Epidermal melanocyte (primary cell): Measurements from ENCODE around the gene CLN5.

Experiments
- DNase-seq: peaks from one replicate; pipeline ENCODE4 v3.0.0; 2011; ENCODE audit warnings: low spot score; ENCODE audit not compliant: insufficient read length

CLN5 gene

DNA sequence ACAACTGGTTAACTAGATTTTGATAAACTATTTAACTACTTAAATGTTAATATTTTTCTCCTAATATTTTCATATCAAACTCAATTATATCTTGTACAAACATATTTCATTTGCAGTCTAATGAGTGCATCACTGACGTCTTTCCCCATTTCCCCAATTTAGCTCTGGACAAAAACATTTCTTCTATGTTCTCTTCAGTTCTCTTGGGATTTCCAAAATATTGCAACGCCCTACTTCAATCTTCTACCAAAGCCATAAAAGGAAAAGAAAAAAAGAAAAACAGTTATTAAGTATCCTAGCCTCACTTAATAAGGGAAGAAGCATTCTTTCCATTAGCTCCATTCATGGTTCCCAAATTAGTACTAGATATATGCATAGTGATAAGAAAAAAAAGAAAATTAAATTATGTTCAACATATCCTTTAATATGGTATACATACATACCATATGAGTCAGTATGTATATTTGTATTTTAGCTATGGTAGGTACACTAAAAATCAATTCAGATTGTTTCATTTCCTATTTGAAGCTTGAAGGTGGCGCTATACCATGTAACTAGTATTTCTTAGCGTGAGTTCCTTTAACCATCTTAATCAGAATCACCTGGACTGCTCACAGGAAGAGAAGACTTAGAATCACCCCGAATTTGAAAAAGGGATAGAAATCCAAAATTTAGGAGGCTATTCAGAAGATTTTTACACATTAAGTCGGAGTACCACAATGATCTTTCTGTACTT, 25.2 kb downstream of the CLN5 start:
- DNase-seq, result no peak

DNA sequence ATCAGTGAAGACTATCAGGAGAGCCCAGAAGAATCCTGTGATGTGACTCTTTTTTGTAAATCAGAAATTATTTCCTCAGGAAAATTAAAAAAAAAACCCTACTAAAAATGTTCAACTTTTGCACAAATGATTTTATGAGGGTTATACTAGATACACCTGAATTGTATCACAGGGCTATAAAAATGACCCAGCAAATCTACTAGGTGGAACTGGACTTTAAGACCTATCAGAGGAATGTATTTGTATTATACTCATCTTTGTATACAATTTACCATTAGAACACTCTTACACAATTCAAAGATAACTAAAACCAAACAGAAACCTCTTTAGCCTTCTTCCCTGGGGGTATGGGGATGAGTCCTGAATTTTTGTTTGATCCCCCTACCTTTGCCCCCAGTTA, 27.9 kb downstream of the CLN5 start:
- no peak for DNase-seq

DNA sequence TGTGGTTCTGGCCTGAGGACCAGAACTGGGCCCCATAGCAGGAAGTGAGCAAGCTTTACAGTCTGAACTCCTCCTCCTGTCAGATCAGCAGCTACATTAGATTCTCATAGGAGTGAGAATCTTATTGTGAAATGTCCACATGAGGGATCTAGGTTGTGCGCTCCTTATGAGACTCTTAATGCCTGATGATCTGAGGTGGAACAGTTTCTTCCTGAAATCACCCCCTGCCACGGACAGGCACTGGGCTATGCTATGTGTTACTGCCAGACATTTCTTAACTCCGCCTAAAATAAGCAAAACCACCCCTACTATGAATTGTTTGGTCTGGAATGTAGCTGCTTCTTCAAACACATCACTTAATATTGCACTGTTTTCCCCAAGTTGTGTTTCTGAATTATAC, 30.5 kb downstream of the CLN5 start:
- no peak for DNase-seq

DNA sequence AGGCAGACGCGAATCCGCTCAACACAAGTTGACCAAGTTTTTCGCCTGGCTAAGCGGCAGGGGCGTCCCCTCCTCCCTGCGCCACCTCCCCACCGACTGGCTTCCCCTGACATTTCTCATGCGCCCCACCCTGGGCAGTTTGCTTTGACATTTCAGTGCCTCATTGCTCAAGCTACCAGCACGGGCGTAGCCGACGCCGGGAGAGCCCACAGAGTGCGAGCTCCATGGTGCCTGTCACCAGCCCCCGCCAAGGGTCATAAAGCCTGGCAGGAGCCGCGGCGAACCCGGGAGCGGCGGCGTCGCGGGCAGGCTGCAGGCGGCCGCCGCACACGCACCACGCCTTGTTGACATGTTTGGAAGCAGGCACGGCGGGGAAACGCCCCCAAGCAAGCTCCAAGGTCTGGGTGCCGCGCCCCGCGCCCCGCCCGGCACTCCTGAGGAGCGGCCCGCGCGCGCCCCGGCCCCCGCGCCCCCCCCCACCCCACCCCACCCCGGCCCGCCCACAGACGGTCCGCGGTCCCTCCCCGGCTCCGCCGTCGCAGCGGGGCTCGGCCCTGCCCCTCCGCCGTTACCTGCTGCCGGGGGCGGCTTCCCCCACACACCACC, 34.5 kb downstream of the CLN5 start:
- no peak for DNase-seq

DNA sequence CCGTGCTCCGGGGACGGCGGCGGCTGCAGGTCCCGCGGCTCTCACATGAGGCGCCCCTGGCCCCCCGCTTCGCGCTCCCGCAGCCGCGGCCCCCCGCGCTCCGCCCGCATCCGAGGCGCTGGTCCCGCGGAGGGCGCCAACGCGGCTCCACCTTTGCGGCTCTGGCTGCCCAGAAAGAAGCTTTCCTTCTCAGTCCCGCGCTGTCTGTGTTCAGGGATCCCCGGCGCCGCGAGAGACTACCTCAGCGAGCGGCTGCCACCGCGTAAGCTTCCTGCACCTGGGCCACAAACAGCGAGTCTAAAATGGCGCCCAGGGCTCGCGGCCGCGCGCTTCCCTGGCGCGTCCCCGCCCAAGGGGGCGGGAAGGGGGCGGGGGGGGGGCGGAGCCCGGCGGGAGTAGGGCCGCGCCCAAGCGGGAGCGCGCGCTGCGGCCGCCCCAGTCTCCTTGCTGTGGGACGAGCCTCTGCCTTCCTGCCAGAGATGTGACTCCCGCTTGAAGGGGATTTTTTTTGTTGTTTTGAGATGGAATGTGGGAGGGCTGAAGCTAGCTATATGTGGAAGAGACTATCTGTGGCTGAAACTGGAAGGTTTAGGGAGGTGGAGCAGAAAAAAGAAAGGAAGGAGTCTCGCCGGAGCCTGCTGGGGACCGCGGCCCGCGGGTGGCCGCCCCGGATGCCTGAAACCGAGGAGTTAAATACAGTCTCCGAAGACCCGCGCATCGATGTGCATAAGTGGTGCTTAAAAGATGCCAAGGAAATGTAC, 35.2 kb downstream of the CLN5 start, which contains the start of gene FBXL3:
Gene FBXL3 (minus strand): TSS at position 299 of the 761 bp plus-strand sequence. CDS start 5,299 bp downstream, outside the sequence.
- DNase-seq, result peak; percentile 65

DNA sequence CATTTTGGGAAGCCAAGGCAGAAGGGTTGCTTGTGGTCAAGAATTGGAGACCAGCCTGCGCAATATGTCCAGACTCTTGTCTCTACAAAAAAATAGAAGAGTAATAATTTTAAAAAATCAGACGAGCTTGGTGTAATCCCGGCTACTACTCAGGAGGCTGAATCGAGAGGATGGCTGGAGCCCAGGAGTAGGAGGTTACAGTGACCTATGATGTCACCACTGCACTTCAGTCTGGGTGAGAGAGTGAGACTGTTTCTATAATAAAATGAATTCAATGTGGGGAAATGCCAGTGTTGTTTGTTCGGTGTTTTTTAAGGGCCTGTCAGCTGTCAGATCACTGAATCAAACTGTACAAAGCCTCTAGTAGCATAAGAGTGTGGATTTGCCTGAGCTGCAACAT, 36.3 kb downstream of the CLN5 start:
- DNase-seq, result no peak

DNA sequence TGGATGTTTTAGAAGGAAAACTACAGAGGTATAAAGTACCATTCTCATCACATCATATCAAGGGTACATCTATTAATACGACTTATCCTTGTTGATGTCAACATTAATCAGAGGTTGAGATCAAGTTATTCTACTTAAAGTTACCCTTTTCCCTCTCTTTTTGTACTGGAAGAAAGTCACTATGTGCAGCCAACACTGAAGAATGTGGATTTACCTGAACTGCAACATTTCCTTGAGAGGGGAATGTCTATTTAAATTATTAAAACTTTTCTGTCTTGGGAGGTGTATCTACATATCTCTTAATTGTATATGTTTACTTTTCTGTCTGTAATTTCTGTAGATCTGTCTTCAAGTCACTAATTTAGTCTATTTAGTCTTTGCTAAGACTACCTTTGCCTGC, 37.6 kb downstream of the CLN5 start:
- no peak for DNase-seq

DNA sequence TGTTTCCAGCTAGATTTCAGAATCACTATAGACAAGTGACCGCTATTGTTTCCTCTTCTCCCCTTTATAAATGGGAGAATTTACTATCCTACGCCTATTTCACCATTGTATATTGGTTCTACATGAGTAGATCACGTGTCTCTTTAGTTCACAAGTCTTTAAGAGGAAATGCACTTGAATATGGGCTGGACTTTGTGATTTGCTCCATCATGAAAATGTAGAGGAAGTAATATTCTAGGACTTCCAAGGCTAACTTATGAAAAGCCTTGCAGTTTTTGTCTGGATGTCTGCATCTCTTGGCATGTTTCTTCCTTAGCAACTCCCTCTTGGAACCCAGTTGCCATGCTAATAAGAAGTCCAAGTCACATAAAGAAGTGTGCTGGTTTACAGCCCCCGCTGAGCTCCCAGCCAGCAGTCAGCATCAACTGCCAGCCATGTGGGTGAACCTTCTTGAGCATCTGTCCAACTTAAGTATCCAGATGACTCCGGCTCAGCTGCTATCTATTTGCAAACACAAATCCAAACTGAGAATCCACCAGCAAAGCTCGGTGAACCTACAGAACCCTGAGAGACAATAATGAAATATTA, 39.9 kb downstream of the CLN5 start:
- DNase-seq, result no peak

DNA sequence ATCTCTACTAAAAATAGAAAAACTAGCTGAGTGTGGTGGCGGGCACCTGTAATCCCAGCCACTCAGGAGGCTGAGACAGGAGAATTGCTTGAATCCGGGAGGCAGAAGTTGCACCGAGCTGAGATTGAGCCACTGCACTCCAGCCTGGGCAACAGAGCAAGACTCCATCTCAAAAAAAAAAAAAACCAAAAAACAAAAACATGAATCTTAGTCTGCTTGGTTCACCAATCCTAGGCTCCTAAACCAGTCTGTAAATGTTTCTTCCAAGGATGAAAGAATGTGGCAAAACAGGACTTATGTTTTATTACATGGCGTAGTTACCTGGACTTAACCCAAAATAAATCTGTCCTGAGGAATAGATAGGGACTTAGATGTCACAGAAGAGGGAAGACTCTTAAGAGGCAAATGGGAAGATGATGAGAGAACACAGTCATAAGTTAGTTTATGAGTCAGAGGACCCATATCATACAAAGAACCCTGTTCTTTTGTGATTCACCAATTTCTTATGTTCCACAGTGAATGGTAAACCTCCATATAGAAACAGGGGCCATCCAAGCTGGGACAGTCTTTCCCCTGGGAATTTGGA, 41.9 kb downstream of the CLN5 start:
- DNase-seq, result no peak

DNA sequence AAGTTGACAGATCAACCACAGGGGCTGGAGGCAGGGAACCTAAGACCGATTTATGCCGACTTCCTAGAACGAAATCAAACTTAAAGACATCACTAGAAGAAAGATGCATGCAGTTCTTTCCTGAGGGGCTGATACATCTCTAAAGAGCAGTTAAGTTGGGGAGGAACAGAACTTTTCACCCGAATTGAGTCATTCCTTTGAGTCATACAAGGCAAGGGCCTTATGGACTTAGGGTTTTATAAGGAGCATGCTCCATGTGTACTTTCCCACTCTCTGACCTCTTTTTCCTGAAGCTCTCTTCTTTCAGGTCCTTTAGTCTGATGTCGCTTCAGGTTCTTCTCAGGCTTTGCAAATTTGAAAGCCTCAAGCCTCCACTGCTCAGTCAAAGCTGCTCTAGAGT, 43.0 kb downstream of the CLN5 start:
- DNase-seq, result no peak

DNA sequence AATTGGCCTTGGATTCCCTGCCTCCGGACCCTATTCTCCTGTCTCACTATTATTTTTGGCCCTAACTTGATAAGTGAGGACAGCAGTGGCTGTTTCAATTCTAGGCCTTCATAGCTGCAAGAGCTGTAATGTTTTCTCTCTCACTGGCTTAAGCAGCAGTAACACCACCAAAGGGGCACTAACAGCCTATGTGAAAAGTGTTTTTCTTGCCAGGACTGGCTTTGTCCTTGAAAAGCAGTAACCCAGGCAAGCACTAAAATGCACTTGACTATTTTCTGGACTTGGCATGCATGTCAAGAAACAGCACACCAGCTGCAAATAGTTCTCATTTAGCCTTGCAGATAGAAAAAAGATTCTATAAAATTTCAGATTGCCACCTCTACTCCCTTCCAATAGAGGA, 44.4 kb downstream of the CLN5 start:
- DNase-seq, result no peak

DNA sequence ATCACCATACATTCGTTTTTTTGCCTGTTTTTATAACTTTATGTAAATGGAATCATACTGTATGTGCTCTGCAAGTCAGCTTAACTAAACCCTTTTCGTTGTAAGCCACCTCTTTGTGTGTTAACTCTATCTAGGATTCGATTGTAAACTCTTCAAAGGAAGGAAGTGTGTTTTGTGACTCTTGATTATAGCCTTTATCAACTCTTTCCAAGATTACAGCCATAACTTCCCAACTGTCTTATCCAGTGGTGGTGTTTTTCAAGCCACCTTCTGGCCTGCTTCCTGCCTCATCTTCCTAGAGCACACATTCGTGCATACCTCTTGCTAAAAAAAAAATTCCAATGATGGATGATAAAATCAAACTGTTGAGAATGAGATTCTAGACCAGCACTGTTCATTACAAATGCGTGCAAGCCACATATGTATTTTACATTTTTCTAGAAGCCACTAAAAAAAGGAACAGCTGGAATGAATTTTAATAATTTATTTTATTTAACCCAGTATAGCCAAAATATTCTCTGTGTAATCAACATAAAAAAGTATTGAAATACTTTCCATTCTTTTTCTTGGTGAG, 47.1 kb downstream of the CLN5 start:
- no peak for DNase-seq

DNA sequence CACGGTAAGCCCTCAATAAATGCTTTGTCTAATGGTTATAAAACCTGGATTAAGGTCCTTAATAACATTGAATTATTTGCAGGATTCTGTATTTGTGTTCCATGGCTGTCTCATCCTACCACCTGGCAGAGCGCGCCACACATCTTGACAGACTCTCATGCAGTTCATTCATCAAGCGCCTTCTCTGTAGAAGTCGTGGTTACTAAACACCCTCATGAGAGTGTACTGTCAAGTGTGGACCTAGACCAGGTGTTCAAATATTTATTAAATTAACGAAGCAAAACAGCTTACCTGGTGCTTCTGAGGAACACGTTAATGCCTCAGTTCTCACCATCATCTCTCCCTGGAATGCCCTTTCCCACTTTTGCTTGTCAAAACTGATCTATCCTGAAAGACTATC, 48.2 kb downstream of the CLN5 start:
- no peak for DNase-seq

DNA sequence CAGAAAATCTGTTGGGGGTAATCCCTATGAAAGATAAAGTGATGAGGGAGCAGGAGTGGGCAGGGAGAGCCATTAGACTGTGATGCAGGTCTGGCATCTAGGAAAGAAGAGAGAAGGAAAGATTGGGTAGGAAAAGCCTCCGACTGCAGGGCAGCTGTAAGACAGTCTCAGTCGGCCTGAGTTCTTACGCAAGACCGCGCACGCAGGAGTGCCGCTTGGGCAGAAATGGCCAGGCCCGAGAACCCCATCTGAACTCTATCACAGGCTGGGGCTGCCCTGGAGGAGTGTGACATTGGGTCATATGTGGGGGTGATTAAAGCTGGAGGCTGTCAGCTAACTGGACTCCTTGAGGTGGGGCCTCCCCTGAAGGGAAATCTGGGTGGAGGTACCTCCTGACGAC, 49.0 kb downstream of the CLN5 start:
- no peak for DNase-seq

DNA sequence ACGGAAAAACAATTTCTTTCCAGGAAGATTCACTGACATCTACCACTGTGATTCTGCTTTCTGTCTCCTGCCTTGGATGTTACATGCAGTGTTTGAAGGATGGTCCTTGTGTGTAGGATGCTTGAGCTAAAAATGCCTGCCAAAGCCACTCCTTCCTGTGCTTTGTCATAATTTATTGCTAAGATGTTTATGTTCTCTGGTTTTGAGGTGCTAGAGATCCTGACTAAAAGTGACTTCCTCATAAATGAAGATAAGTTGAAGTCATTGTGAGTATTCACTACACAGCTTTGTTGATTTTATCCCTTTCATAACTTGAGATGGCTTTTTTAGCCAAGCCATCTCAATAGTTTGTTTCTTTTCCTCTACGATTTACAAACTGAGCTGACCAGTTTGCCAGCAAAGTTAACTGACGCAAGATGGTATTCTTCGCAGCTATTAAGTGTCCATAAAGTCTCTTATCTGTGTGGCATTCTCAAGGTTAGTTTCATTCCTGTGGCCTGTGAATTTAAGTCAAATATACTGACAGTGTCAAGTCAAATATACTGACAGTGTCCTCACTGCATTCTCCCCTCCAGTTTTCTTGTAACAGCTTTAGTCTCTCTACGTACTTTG, 50.8 kb downstream of the CLN5 start:
- DNase-seq, result no peak

DNA sequence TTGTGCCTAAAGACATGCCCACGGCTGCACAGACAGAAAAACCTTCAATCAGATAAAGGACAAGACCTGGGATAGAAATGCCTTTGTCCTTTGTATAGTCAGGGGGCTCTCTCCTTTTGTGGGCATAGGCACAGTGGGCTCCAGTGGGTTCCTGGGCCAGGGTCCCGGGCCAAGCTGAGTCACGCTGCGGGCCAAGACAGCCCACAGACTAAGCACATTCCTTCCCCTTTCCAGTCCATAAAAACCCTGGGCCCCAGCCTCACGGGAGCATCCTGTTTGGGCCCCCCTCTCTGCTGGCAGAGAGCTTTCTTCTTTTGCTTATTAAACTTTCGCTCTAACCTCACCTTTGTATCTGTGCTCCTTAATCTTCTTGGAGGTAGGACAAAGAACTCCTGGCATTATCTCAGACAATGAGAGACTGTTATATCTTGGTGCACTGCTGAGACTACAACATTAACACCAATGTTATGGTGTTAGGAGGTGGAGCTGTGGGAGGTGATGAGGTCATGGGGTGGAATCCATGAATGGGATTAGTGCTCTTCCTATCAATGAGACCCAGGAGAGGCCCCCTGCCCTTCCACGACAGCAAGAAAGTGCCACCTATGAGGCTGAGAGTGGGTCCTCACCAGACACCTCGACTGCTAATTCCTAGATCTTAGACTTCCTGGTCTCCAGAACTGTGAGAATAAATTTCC, 55.9 kb downstream of the CLN5 start:
- no peak for DNase-seq

DNA sequence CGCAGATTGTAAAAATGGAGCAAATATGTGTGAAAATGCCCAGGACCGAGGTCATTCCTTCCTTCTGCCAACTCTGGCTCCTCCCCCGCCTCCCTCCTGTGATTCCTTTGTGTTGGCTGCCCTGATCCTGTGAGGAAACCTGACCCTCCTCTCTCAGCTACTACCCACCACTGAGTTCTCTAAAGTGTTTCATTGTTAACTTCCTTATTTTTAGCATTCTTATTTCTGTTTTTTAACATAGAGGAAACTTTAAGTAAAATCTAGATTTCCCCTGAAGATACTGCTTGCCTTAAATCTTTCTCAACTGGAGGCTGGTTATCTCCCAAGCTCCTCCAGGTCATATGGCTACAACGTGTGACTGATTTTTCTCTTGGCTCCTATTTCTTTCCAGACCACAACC, 56.8 kb downstream of the CLN5 start:
- DNase-seq, result no peak

DNA sequence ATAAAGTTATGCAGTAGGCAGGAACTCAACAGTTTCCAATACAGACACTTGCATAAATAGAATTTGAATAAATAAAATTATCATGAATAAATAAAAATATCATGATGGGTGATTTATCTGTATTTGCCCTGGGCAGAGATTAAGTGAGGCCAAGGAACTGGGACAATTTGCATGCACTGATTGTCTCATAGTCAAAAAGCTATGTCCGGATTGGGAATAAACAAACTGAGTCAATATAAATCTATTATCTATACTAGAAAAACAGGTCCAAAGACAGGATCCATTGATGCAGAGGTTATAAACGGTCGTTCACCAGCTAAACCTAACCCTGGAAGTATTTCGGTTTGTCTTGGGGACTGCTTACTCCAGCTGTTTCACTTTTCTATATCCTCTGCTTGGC, 61.3 kb downstream of the CLN5 start:
- no peak for DNase-seq
